Fibroblast of lung (primary cell): ENCODE data around the gene SPPL2B.

Experiments used
- CTCF ChIP-seq, 2 donors: IDR thresholded peaks in 1 of 2; conservative IDR thresholded peaks in 1 of 2; 1 replicate in 1 of 2; 2 replicates in 1 of 2; pipeline ENCODE4 v1.5.1; 2011 to 2012; ENCODE audit warnings: low read length in 2 of 2, control low read depth in 1 of 2, inconsistent platforms in 1 of 2, low read depth in 1 of 2, mild to moderate bottlenecking in 1 of 2
- EZH2 ChIP-seq: IDR thresholded peaks from 2 replicates; pipeline ENCODE4 v1.5.1; 2012; ENCODE audit warnings: low read length, control low read depth, mild to moderate bottlenecking; ENCODE audit errors: missing control alignments

DNA sequence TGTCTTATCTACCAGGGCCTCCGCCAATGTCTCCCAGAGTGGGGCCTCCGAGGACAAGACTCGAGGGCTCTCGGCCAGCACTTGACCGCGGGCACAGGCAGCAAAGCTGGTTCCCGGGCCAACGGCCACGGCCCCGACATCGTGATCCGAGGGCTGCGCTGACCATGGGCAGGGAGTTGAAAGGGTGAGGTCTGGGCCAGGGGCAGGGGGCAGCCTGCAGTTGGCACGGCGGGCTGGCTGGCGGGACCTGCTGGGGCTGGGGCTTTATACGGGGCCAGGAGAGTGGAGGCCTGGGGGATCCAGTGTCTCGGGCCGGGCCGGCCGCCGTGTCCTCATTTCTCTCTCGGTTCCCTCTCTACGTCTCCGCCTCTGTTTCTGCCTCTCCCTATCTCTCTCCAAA is 10.7 kb upstream of the SPPL2B start:
- TF ChIP-seq CTCF (conservative IDR thresholded peaks at IDR 0.05 in 1 of 2, IDR thresholded peaks at IDR 0.05 in 1 of 2; ENCODE audit: low read depth in 1 of 2, low read length in 2 of 2) = no peak
- no peak for TF ChIP-seq EZH2
